H9 (cell line): ENCODE data around the gene RARS1. TPM values are rescaled to one million over a fixed set of nuclear protein-coding genes. Genes with fewer than 3 reads are reported as not detected.

Experiments used
- DNase-seq: peaks from one replicate; pipeline ENCODE4 v3.0.0-alpha.2; 2017
- H2AFZ ChIP-seq: one replicate; pipeline ENCODE4 v1.6.1; 2013; ENCODE audit warnings: mild to moderate bottlenecking, low read length, control low read depth, moderate library complexity
- H2AK5ac ChIP-seq: 2 replicates; pipeline ENCODE4 v1.6.1; 2013; ENCODE audit warnings: low read length, control low read depth, mixed read lengths; ENCODE audit not compliant: insufficient read length
- H2BK120ac ChIP-seq: one replicate; pipeline ENCODE4 v1.6.1; 2013; ENCODE audit warnings: low read depth, mild to moderate bottlenecking, low read length, control low read depth, inconsistent platforms; ENCODE audit not compliant: poor library complexity, severe bottlenecking
- H2BK12ac ChIP-seq: 2 replicates; pipeline ENCODE4 v1.6.1; 2013; ENCODE audit warnings: low read length, control low read depth, mixed read lengths, low read depth; ENCODE audit not compliant: insufficient read length
- H2BK15ac ChIP-seq: 2 replicates; pipeline ENCODE4 v1.6.1; 2013; ENCODE audit warnings: low read depth, low read length, control low read depth
- H2BK20ac ChIP-seq: one replicate; pipeline ENCODE4 v1.6.1; 2013; ENCODE audit warnings: low read depth, mild to moderate bottlenecking, low read length, control low read depth, inconsistent platforms; ENCODE audit not compliant: poor library complexity, severe bottlenecking
- H2BK5ac ChIP-seq: 2 replicates; pipeline ENCODE4 v1.6.1; 2013; ENCODE audit warnings: low read length, control low read depth, mixed read lengths; ENCODE audit not compliant: insufficient read length
- H3K14ac ChIP-seq: 2 replicates; pipeline ENCODE4 v1.6.1; 2013; ENCODE audit warnings: low read length, control low read depth; ENCODE audit not compliant: insufficient read depth
- H3K18ac ChIP-seq: 2 replicates; pipeline ENCODE4 v1.6.1; 2013; ENCODE audit warnings: low read depth, mild to moderate bottlenecking, mixed read lengths, low read length, control low read depth; ENCODE audit not compliant: insufficient read length
- H3K23ac ChIP-seq: 2 replicates; pipeline ENCODE4 v1.6.1; 2013; ENCODE audit warnings: low read length, control low read depth, mixed read lengths, low read depth; ENCODE audit not compliant: insufficient read length
- H3K23me2 ChIP-seq: 2 replicates; pipeline ENCODE4 v1.6.1; 2013; ENCODE audit warnings: low read depth, mild to moderate bottlenecking, mixed read lengths, low read length, control low read depth; ENCODE audit not compliant: insufficient read length, poor library complexity, severe bottlenecking
- H3K27ac ChIP-seq: 2 replicates; pipeline ENCODE4 v1.5.1; 2013; ENCODE audit warnings: low read length, control low read depth, mixed read lengths, low read depth; ENCODE audit not compliant: insufficient read length
- H3K27me3 ChIP-seq: 2 replicates; pipeline ENCODE4 v1.6.1; 2013; ENCODE audit warnings: low read length, control low read depth, inconsistent platforms; ENCODE audit not compliant: insufficient read depth
- H3K4ac ChIP-seq: 2 replicates; pipeline ENCODE4 v1.6.1; 2013; ENCODE audit warnings: low read depth, mild to moderate bottlenecking, control low read depth, inconsistent platforms, low read length, moderate library complexity
- H3K4me1 ChIP-seq: 2 replicates; pipeline ENCODE4 v1.6.1; 2013; ENCODE audit warnings: low read length, control low read depth, inconsistent platforms; ENCODE audit not compliant: insufficient read depth
- H3K4me2 ChIP-seq: 2 replicates; pipeline ENCODE4 v1.6.1; 2013; ENCODE audit warnings: low read length, control low read depth, mixed read lengths; ENCODE audit not compliant: insufficient read length, insufficient read depth
- H3K56ac ChIP-seq: 2 replicates; pipeline ENCODE4 v1.6.1; 2013; ENCODE audit warnings: low read depth, mild to moderate bottlenecking, mixed read lengths, low read length, control low read depth; ENCODE audit not compliant: insufficient read length
- H3K79me1 ChIP-seq: 2 replicates; pipeline ENCODE4 v1.6.1; 2013; ENCODE audit warnings: low read depth, mild to moderate bottlenecking, moderate library complexity, low read length, control low read depth, inconsistent platforms; ENCODE audit not compliant: insufficient read depth, poor library complexity, severe bottlenecking
- H3K79me2 ChIP-seq: 2 replicates; pipeline ENCODE4 v1.6.1; 2013; ENCODE audit warnings: low read length, control low read depth, inconsistent platforms; ENCODE audit not compliant: insufficient read depth
- H3K9ac ChIP-seq: 2 replicates; pipeline ENCODE4 v1.6.1; 2013; ENCODE audit warnings: low read length, control low read depth, mixed read lengths; ENCODE audit not compliant: insufficient read length; ENCODE audit errors: extremely low read depth
- H3K9me3 ChIP-seq: one replicate; pipeline ENCODE4 v1.6.1; 2013; ENCODE audit warnings: low read depth, low read length, inconsistent platforms; ENCODE audit not compliant: control insufficient read depth
- H3T11ph ChIP-seq: one replicate; pipeline ENCODE4 v1.6.1; 2013; ENCODE audit warnings: mild to moderate bottlenecking, low read length, control low read depth, inconsistent platforms
- H4K20me1 ChIP-seq: one replicate; pipeline ENCODE4 v1.6.1; 2013; ENCODE audit not compliant: control insufficient read depth, insufficient read length, insufficient read depth
- H4K5ac ChIP-seq: 2 replicates; pipeline ENCODE4 v1.6.1; 2013; ENCODE audit warnings: low read depth, mild to moderate bottlenecking, mixed read lengths, low read length, control low read depth; ENCODE audit not compliant: insufficient read length
- H4K8ac ChIP-seq: replicated peaks from 2 replicates; pipeline ENCODE4 v1.6.1; 2013; ENCODE audit warnings: low read length, control low read depth, mixed read lengths, low read depth; ENCODE audit not compliant: insufficient read length
- H4K91ac ChIP-seq: 2 replicates; pipeline ENCODE4 v1.6.1; 2013; ENCODE audit warnings: low read depth, mild to moderate bottlenecking, moderate library complexity, mixed read lengths, low read length, control low read depth; ENCODE audit not compliant: insufficient read length
- H3K27ac Mint-ChIP-seq, 3 experiments: 2 replicates in 2 of 3; 3 replicates in 1 of 3; pipeline ENCODE4 v1.8.0; 2020 to 2021; ENCODE audit warnings: mixed read lengths in 3 of 3, mild to moderate bottlenecking in 1 of 3, moderate library complexity in 1 of 3
- H3K27me3 Mint-ChIP-seq: 2 replicates; pipeline ENCODE4 v1.8.0; 2021; ENCODE audit warnings: low read depth, mild to moderate bottlenecking, moderate library complexity, mixed read lengths
- H3K36me3 Mint-ChIP-seq, 3 experiments: 2 replicates in 2 of 3; 3 replicates in 1 of 3; pipeline ENCODE4 v1.8.0; 2020 to 2021; ENCODE audit warnings: low read depth in 3 of 3, mixed read lengths in 3 of 3; ENCODE audit not compliant: insufficient read depth in 1 of 3
- H3K4me1 Mint-ChIP-seq, 2 experiments: 2 replicates each; pipeline ENCODE4 v1.8.0; 2020; ENCODE audit warnings: mixed read lengths in 2 of 2
- H3K4me3 Mint-ChIP-seq, 2 experiments: 2 replicates in 1 of 2; 3 replicates in 1 of 2; pipeline ENCODE4 v1.8.0; 2020 to 2021; ENCODE audit warnings: mild to moderate bottlenecking in 2 of 2, mixed read lengths in 2 of 2, moderate library complexity in 1 of 2
- H3K9me3 Mint-ChIP-seq, 2 experiments: 2 replicates in 1 of 2; 3 replicates in 1 of 2; pipeline ENCODE4 v1.8.0; 2020; ENCODE audit warnings: mild to moderate bottlenecking in 2 of 2, mixed read lengths in 2 of 2, moderate library complexity in 1 of 2
- WGBS: extraction: QIAGEN DNeasy Blood & Tissue Kit; methylation state at CpG from one replicate; pipeline ENCODE4 v1.1.7; 2013; ENCODE audit warnings: missing lambda C conversion rate, low lambda C conversion rate, mixed read lengths; ENCODE audit not compliant: insufficient read length; ENCODE audit errors: extremely low coverage; 5-methylcytosine and 5-hydroxymethylcytosine counted together
- total RNA-seq: library from RNA; stranded (reverse); gene quantifications from 2 replicates; pipeline ENCODE4 v1.2.1, GENCODE V29; 2021
- TF ChIP-seq, protein P1 (sequence below): fragments of 200-600 bp; sonication (generic); conservative IDR thresholded peaks from 3 replicates; pipeline ENCODE4 v1.8.0; 2021; ENCODE audit warnings: antibody characterized with exemption, mild to moderate bottlenecking

The RARS1 gene
- total RNA-seq, 1 experiment from 2014 or later = 108 TPM

DNA sequence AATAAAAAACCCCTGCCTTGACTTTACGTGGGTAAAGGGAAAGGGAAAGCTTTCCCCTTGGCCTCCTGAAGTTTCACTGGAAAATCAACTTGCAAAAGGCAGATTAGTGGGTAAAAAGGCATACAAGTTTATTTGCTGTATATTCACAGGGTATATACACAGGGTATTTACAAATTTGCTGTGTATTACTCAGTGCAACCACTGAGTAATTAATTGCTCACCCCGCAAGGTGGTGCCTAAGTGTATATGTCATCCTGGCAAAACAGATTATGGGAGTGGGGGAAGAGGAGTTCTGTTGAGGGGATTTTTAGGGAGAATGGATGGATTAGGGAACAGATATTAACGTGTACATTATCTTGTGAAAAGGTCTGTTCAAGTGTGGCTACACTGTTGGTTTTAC is 7.1 kb upstream of the RARS1 start:
- Histone ChIP-seq H3K9me3 (no peaks in the 10 kb centered on the region), H2BK20ac (no peak overlapping the region), H3K4ac (no peak overlapping the region), H3K18ac (no peak overlapping the region), H3K4me2 (no peak overlapping the region), H3K56ac (no peak overlapping the region), H4K91ac (no peak overlapping the region), H3T11ph (no peak overlapping the region), H3K4me1 (no peaks in the 10 kb centered on the region), H3K23ac (no peak overlapping the region), H3K14ac (no peak overlapping the region), H2BK12ac (no peak overlapping the region), H4K20me1 (no peaks in the 10 kb centered on the region), H3K23me2 (no peaks in the 10 kb centered on the region), H3K79me1 (no peaks in the 10 kb centered on the region), H3K9ac (no peak overlapping the region), H2BK15ac (no peak overlapping the region), H2BK5ac (no peak overlapping the region), H3K27ac (no peak overlapping the region), H2AFZ (no peak overlapping the region), H3K27me3 (no peaks in the 10 kb centered on the region), H4K8ac (no peak overlapping the region), H4K5ac (no peak overlapping the region), H2BK120ac (no peak overlapping the region), H3K79me2 (no peaks in the 10 kb centered on the region), H2AK5ac (no peak overlapping the region)
- no peak overlapping the region for H3K4me3 Mint-ChIP-seq
- H3K27ac Mint-ChIP-seq = no peak overlapping the region
- H3K27me3 Mint-ChIP-seq = peaks cover 7% of the 10 kb centered on the region
- TF ChIP-seq, protein P1, sequence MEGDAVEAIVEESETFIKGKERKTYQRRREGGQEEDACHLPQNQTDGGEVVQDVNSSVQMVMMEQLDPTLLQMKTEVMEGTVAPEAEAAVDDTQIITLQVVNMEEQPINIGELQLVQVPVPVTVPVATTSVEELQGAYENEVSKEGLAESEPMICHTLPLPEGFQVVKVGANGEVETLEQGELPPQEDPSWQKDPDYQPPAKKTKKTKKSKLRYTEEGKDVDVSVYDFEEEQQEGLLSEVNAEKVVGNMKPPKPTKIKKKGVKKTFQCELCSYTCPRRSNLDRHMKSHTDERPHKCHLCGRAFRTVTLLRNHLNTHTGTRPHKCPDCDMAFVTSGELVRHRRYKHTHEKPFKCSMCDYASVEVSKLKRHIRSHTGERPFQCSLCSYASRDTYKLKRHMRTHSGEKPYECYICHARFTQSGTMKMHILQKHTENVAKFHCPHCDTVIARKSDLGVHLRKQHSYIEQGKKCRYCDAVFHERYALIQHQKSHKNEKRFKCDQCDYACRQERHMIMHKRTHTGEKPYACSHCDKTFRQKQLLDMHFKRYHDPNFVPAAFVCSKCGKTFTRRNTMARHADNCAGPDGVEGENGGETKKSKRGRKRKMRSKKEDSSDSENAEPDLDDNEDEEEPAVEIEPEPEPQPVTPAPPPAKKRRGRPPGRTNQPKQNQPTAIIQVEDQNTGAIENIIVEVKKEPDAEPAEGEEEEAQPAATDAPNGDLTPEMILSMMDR = no peak
- no peaks in the 10 kb centered on the region for H3K9me3 Mint-ChIP-seq
- no peak for DNase-seq
- peaks cover 0 to 5% of the 10 kb centered on the region in 2 experiments; a peak in 2 of 4 replicates for H3K4me1 Mint-ChIP-seq
- H3K36me3 Mint-ChIP-seq = no peaks in the 10 kb centered on the region
- WGBS = 100% methylated on average over 1 of the region's 3 CpGs
